ENCODE results near the gene SPPL3.

- TF ChIP-seq CTCF (tag by site-specific recombination; IDR thresholded peaks at IDR 0.05) (no peak), ZNF629 (tag by site-specific recombination; IDR thresholded peaks at IDR 0.05) (no peak), ZNF324 (tag by site-specific recombination; IDR thresholded peaks at IDR 0.05) (no peak), YY1 (tag by site-specific recombination; IDR thresholded peaks at IDR 0.05) (no peak), ZNF621 (tag by site-specific recombination; IDR thresholded peaks at IDR 0.05) (no peak), ZNF114 (tag by site-specific recombination; IDR thresholded peaks at IDR 0.05) (no peak), ZNF175 (tag by site-specific recombination; IDR thresholded peaks at IDR 0.05) (no peak), TCF7L2 (IDR thresholded peaks at IDR 0.05; ENCODE audit: borderline replicate concordance, low read depth, low read length) (no peak), ZFP3 (tag by site-specific recombination; IDR thresholded peaks at IDR 0.05; ENCODE audit: low read depth) (no peak), ZNF223 (tag by site-specific recombination; IDR thresholded peaks at IDR 0.05) (no peak), ZNF121 (tag by site-specific recombination; IDR thresholded peaks at IDR 0.05) (no peak), ZSCAN18 (tag by site-specific recombination; IDR thresholded peaks at IDR 0.05) (no peak), SP2 (tag by site-specific recombination; IDR thresholded peaks at IDR 0.05) (no peak)
- TF ChIP-seq, protein P1, sequence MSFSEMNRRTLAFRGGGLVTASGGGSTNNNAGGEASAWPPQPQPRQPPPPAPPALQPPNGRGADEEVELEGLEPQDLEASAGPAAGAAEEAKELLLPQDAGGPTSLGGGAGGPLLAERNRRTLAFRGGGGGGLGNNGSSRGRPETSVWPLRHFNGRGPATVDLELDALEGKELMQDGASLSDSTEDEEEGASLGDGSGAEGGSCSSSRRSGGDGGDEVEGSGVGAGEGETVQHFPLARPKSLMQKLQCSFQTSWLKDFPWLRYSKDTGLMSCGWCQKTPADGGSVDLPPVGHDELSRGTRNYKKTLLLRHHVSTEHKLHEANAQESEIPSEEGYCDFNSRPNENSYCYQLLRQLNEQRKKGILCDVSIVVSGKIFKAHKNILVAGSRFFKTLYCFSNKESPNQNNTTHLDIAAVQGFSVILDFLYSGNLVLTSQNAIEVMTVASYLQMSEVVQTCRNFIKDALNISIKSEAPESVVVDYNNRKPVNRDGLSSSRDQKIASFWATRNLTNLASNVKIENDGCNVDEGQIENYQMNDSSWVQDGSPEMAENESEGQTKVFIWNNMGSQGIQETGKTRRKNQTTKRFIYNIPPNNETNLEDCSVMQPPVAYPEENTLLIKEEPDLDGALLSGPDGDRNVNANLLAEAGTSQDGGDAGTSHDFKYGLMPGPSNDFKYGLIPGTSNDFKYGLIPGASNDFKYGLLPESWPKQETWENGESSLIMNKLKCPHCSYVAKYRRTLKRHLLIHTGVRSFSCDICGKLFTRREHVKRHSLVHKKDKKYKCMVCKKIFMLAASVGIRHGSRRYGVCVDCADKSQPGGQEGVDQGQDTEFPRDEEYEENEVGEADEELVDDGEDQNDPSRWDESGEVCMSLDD (tag by site-specific recombination; IDR thresholded peaks at IDR 0.05), result no peak
Observed at GRCh38 chr12:120763250-120763649, 140.9 kb downstream of the SPPL3 start.

Data from HEK293 (cell line).